Measurements from ENCODE around the gene TAF1C.

TAF1C gene

GRCh38 chr16:84182104-84182503, 4.8 kb downstream of the TAF1C start:
- H3K9me3 ChIP-seq (ENCODE audit: insufficient read depth, low read depth, low read length): no peaks in the 10 kb centered on the region
- H3K9ac ChIP-seq (ENCODE audit: low read depth, low read length, poor library complexity, severe bottlenecking): no peak overlapping the region
- TF ChIP-seq, protein P1, sequence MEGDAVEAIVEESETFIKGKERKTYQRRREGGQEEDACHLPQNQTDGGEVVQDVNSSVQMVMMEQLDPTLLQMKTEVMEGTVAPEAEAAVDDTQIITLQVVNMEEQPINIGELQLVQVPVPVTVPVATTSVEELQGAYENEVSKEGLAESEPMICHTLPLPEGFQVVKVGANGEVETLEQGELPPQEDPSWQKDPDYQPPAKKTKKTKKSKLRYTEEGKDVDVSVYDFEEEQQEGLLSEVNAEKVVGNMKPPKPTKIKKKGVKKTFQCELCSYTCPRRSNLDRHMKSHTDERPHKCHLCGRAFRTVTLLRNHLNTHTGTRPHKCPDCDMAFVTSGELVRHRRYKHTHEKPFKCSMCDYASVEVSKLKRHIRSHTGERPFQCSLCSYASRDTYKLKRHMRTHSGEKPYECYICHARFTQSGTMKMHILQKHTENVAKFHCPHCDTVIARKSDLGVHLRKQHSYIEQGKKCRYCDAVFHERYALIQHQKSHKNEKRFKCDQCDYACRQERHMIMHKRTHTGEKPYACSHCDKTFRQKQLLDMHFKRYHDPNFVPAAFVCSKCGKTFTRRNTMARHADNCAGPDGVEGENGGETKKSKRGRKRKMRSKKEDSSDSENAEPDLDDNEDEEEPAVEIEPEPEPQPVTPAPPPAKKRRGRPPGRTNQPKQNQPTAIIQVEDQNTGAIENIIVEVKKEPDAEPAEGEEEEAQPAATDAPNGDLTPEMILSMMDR (conservative IDR thresholded peaks at IDR 0.05; ENCODE audit: low read length): no peak
- TF ChIP-seq EZH2phosphoT487 (IDR thresholded peaks at IDR 0.05; ENCODE audit: borderline replicate concordance): no peak
- peaks cover 46% of the 10 kb centered on the region for H3K79me2 ChIP-seq (ENCODE audit: insufficient read depth, low read length)
- no peak overlapping the region for H2AFZ ChIP-seq (ENCODE audit: low read length)
- peaks cover 14% of the 10 kb centered on the region for H4K20me1 ChIP-seq (ENCODE audit: insufficient read depth, low read length, poor library complexity, severe bottlenecking)
- H3K27me3 ChIP-seq (ENCODE audit: insufficient read depth, low read length, poor library complexity, severe bottlenecking): no peaks in the 10 kb centered on the region
- H3K4me1 ChIP-seq (ENCODE audit: insufficient read depth, low read length, poor library complexity, severe bottlenecking): peaks cover 12% of the 10 kb centered on the region
- no peak overlapping the region for H3K4me2 ChIP-seq (ENCODE audit: low read depth, low read length, poor library complexity, severe bottlenecking)
- H3K4me3 ChIP-seq (ENCODE audit: low read length, poor library complexity, severe bottlenecking): no peak overlapping the region
- H3F3A ChIP-seq (ENCODE audit: low read depth): no peaks in the 10 kb centered on the region
- no peaks in the 10 kb centered on the region for H3K9me2 ChIP-seq (replicated peaks; ENCODE audit: low read depth, low read length)
- H3K36me3 ChIP-seq (ENCODE audit: insufficient read depth, low read length): peaks cover 30% of the 10 kb centered on the region; the same call in 1 of the 2 replicates

- Histone ChIP-seq H3K4me2 (ENCODE audit: low read depth, low read length, poor library complexity, severe bottlenecking) (no peak overlapping the region), H3K9me3 (ENCODE audit: insufficient read depth, low read depth, low read length) (no peaks in the 10 kb centered on the region), H3K79me2 (ENCODE audit: insufficient read depth, low read length) (peaks cover 41% of the 10 kb centered on the region), H2AFZ (ENCODE audit: low read length) (no peak overlapping the region), H3K4me3 (ENCODE audit: low read length, poor library complexity, severe bottlenecking) (no peak overlapping the region), H3K9me2 (replicated peaks; ENCODE audit: low read depth, low read length) (no peaks in the 10 kb centered on the region), H3K27me3 (ENCODE audit: insufficient read depth, low read length, poor library complexity, severe bottlenecking) (no peaks in the 10 kb centered on the region), H3K9ac (ENCODE audit: low read depth, low read length, poor library complexity, severe bottlenecking) (no peak overlapping the region), H3K36me3 (ENCODE audit: insufficient read depth, low read length) (peaks cover 30% of the 10 kb centered on the region; the same call in 1 of the 2 replicates), H3F3A (ENCODE audit: low read depth) (no peaks in the 10 kb centered on the region), H4K20me1 (ENCODE audit: insufficient read depth, low read length, poor library complexity, severe bottlenecking) (peaks cover 14% of the 10 kb centered on the region), H3K4me1 (ENCODE audit: insufficient read depth, low read length, poor library complexity, severe bottlenecking) (peaks cover 12% of the 10 kb centered on the region)
- TF ChIP-seq EZH2phosphoT487 (IDR thresholded peaks at IDR 0.05; ENCODE audit: borderline replicate concordance): no peak
- TF ChIP-seq, protein P1 (conservative IDR thresholded peaks at IDR 0.05; ENCODE audit: low read length): no peak
These were observed 5.5 kb downstream of the TAF1C start for GRCh38 chr16:84181144-84181915.

DNA sequence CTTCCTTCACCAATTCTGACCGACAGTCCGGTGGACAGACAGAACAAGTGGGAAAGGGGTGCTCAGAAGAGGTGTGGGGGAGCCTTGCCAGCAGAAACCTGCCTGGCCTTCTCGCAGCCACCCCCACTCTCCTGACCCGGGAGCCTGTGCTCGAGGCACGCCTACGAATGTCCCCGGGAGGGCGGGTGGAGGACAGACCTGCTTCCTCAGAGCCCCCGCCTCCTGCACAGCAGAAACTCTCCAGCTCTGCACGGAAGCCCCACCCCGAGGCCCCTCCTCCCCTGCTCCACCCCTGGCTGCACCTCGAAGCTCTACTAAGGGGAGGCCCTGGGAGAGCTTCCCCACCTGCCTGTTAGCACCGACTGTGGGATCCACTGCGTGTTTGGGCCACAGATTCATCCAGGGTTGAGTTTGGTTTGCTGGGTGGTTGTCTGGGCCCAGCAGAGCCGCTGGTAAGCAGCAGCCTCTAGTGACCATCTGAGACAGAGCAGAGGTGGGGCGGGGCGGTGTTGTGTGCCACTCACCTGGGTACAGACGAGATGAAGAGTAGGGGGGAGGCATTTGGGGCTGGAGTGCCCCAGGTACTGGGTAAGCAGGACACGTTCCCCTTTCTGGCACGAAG, 6.2 kb downstream of the TAF1C start:
- peaks cover 34% of the 10 kb centered on the region for H3K79me2 ChIP-seq (ENCODE audit: insufficient read depth, low read length)
- peaks cover 8% of the 10 kb centered on the region for H3K4me1 ChIP-seq (ENCODE audit: insufficient read depth, low read length, poor library complexity, severe bottlenecking)
- H3K4me2 ChIP-seq (ENCODE audit: low read depth, low read length, poor library complexity, severe bottlenecking): no peak overlapping the region
- peaks cover 7% of the 10 kb centered on the region for H4K20me1 ChIP-seq (ENCODE audit: insufficient read depth, low read length, poor library complexity, severe bottlenecking)
- no peaks in the 10 kb centered on the region for H3K9me3 ChIP-seq (ENCODE audit: insufficient read depth, low read depth, low read length)
- no peak overlapping the region for H3K4me3 ChIP-seq (ENCODE audit: low read length, poor library complexity, severe bottlenecking)
- no peaks in the 10 kb centered on the region for H3K9me2 ChIP-seq (replicated peaks; ENCODE audit: low read depth, low read length)
- TF ChIP-seq, protein P1 (conservative IDR thresholded peaks at IDR 0.05; ENCODE audit: low read length): no peak
- no peak for TF ChIP-seq EZH2phosphoT487 (IDR thresholded peaks at IDR 0.05; ENCODE audit: borderline replicate concordance)
- no peaks in the 10 kb centered on the region for H3K27me3 ChIP-seq (ENCODE audit: insufficient read depth, low read length, poor library complexity, severe bottlenecking)
- no peak overlapping the region for H2AFZ ChIP-seq (ENCODE audit: low read length)
- H3K36me3 ChIP-seq (ENCODE audit: insufficient read depth, low read length): peaks cover 30% of the 10 kb centered on the region; the same call in 1 of the 2 replicates
- H3F3A ChIP-seq (ENCODE audit: low read depth): no peaks in the 10 kb centered on the region
- H3K9ac ChIP-seq (ENCODE audit: low read depth, low read length, poor library complexity, severe bottlenecking): no peak overlapping the region
